ENCODE results near the gene ZDHHC14.

ZDHHC14 gene

DNA sequence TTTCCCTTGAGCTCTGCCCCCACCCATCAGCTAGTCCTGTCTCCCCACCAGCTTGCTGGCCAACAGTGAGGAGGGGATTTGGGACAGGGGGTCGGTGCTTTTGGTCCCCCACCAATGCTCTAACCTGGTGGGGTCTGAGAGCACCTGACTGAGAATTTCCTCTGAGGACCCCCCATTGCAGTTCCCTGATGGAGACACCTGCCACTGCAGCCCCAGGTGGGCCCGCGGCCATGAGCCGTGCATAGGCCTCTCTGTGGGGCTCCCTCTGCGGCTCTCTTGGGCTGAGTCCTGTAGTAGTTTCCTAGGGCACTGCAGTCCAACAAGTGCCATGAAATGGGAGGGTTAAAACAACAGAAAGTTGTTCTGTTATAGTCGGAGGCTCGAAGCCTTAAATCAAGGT, 269.8 kb downstream of the ZDHHC14 start:
- TF ChIP-seq, protein P1, sequence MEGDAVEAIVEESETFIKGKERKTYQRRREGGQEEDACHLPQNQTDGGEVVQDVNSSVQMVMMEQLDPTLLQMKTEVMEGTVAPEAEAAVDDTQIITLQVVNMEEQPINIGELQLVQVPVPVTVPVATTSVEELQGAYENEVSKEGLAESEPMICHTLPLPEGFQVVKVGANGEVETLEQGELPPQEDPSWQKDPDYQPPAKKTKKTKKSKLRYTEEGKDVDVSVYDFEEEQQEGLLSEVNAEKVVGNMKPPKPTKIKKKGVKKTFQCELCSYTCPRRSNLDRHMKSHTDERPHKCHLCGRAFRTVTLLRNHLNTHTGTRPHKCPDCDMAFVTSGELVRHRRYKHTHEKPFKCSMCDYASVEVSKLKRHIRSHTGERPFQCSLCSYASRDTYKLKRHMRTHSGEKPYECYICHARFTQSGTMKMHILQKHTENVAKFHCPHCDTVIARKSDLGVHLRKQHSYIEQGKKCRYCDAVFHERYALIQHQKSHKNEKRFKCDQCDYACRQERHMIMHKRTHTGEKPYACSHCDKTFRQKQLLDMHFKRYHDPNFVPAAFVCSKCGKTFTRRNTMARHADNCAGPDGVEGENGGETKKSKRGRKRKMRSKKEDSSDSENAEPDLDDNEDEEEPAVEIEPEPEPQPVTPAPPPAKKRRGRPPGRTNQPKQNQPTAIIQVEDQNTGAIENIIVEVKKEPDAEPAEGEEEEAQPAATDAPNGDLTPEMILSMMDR (IDR thresholded peaks at IDR 0.05): no peak

- TF ChIP-seq, protein P1 (IDR thresholded peaks at IDR 0.05): no peak
Observed at GRCh38 chr6:157651731-157652490, 270.9 kb downstream of the ZDHHC14 start.

- TF ChIP-seq, protein P1 (IDR thresholded peaks at IDR 0.05): no peak
Observed at GRCh38 chr6:157652601-157653363, 271.8 kb downstream of the ZDHHC14 start.

GRCh38 chr6:157653521-157653920, 272.5 kb downstream of the ZDHHC14 start:
- TF ChIP-seq, protein P1 (IDR thresholded peaks at IDR 0.05): no peak

- TF ChIP-seq, protein P1 (IDR thresholded peaks at IDR 0.05): no peak
Observed at GRCh38 chr6:157655139-157655538, 274.1 kb downstream of the ZDHHC14 start.

- TF ChIP-seq, protein P1 (IDR thresholded peaks at IDR 0.05): no peak
Observed at GRCh38 chr6:157656437-157656997, 275.5 kb downstream of the ZDHHC14 start.

GRCh38 chr6:157657754-157658153, 276.8 kb downstream of the ZDHHC14 start:
- TF ChIP-seq, protein P1 (IDR thresholded peaks at IDR 0.05): no peak

Data from LNCAP (cell line).